Effector memory CD4-positive, alpha-beta T cell (primary cell): ENCODE data around the gene STMND1.
"Not testable (repeated sequence)": the region's sequence is repeated elsewhere in the genome, so short reads cannot be mapped to it uniquely, and the experiment has no call there.

Source experiments
- DNase-seq, 3 donors: peaks; one replicate each; pipeline ENCODE4 v3.0.0-alpha.2; 2020
- H3K27ac ChIP-seq: 2 replicates; pipeline ENCODE4 v1.7.0; 2013; ENCODE audit warnings: mild to moderate bottlenecking, low read length, moderate library complexity; ENCODE audit not compliant: insufficient read depth, poor library complexity, severe bottlenecking
- H3K27me3 ChIP-seq: replicated peaks from 2 replicates; pipeline ENCODE4 v1.7.0; 2013; ENCODE audit warnings: mild to moderate bottlenecking, low read length; ENCODE audit not compliant: insufficient read depth, control insufficient read depth, poor library complexity, severe bottlenecking
- H3K36me3 ChIP-seq: 2 replicates; pipeline ENCODE4 v1.7.0; 2013; ENCODE audit warnings: mild to moderate bottlenecking, low read length, moderate library complexity; ENCODE audit not compliant: control insufficient read depth, insufficient read depth
- H3K4me1 ChIP-seq: 2 replicates; pipeline ENCODE4 v1.7.0; 2013; ENCODE audit warnings: low read length, mild to moderate bottlenecking; ENCODE audit not compliant: control insufficient read depth, insufficient read depth, poor library complexity, severe bottlenecking
- H3K4me3 ChIP-seq: 2 replicates; pipeline ENCODE4 v1.7.0; 2013; ENCODE audit warnings: low read length, low read depth, mild to moderate bottlenecking; ENCODE audit not compliant: insufficient read depth, poor library complexity, severe bottlenecking
- H3K9me3 ChIP-seq: 2 replicates; pipeline ENCODE4 v1.7.0; 2013; ENCODE audit warnings: mild to moderate bottlenecking, low read length, moderate library complexity; ENCODE audit not compliant: control insufficient read depth

STMND1 gene

DNA sequence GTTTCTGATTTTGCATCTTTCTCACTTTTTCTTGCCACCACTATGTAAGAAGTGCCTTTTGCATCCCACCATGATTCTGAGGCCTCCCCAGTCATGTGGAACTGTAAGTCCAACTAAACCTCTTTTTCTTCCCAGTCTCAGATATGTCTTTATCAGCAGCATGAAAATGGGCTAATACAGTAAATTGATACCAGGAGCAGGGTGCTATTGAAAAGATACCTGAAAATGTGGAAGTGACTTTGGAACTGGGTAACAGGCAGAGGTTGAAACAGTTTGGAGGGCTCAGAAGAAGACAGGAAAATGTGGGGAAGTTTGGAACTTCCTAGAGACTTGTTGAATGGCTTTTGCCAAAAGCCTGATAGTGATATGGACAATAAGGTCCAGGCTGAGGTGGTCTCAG, 32.9 kb upstream of the STMND1 start:
- H3K27me3 ChIP-seq, H3K36me3 ChIP-seq, H3K9me3 ChIP-seq, H3K4me1 ChIP-seq, H3K27ac ChIP-seq, H3K4me3 ChIP-seq, DNase-seq: not testable (repeated sequence)

DNA sequence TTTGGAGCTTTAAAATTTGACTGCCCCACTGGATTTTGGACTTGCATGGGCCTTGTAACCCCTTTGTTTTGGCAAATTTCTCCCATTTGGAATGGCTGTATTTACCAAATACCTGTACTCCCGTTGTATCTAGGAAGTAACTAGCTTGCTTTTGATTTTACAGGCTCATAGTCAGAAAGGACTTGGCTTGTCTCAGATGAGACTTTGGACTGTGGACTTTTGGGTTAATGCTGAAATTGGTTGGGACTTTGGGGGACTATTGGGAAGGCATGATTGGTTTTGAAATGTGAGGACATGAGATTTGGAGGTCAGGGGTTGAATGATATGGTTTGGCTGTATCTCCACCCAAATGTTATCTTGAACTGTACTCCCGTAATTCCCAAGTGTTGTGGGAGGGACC, 31.4 kb upstream of the STMND1 start:
- not testable (repeated sequence) for H3K27ac ChIP-seq, H3K36me3 ChIP-seq, H3K27me3 ChIP-seq, H3K9me3 ChIP-seq, DNase-seq, H3K4me3 ChIP-seq, H3K4me1 ChIP-seq

DNA sequence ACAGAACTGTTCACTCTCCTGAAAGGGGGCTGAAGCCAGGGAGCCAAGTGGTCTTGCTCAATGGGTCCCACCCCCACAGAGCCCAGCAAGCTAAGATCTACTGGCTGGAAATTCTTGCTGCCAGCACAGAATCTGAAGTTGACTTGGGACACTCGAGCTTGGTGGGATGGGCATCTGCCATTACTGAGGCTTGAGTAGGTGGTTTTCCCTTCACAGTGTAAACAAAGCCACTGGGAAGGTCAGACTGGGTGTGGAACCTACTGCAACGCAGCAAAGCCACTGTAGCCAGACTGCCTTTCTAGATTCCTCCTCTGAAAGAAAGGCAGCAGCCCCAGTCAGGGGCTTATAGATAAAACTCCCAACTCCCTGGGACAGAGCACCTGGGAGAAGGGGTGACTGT, 28.3 kb upstream of the STMND1 start:
- H3K4me3 ChIP-seq, H3K4me1 ChIP-seq, DNase-seq, H3K27me3 ChIP-seq, H3K36me3 ChIP-seq, H3K27ac ChIP-seq, H3K9me3 ChIP-seq: not testable (repeated sequence)

- Histone ChIP-seq H3K9me3 (no peaks in the 10 kb centered on the region), H3K27me3 (no peaks in the 10 kb centered on the region), H3K4me1 (no peaks in the 10 kb centered on the region), H3K36me3 (no peaks in the 10 kb centered on the region), H3K27ac (no peak overlapping the region), H3K4me3 (no peak overlapping the region)
- no peak for DNase-seq
Observed at GRCh38 chr6:17081273-17081672, 20.6 kb upstream of the STMND1 start.

DNA sequence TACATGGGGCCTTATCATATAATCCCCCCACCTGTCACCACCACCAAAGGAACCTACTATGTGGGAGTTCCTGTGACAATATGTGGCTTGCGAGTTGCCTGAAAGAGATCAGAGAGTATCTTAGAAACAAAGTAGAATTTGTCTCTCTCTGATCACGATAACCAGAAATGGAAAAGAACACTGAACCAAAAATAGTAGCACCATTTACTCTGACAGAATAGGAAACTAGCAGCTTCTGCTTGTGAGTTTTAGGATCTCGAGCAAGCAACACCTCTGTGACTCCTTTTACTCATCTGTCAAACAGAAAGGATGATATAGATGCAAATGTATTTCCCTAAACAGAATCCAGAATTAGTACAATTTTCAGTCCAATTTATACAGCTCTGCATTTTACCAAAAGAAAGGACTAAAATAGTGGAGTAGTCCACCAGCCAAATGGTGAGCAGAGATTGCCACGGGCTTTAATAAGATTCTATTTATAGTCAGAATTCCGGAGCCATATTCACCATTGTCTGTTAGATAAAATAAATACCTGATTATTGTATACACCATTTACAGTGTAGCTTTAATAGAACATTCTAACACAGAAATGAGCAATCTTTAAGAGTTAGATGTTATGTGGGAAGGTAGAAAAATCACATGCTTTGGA, 19.9 kb upstream of the STMND1 start:
- H3K9me3 ChIP-seq: no peaks in the 10 kb centered on the region
- no peaks in the 10 kb centered on the region for H3K36me3 ChIP-seq
- DNase-seq: no peak
- no peak overlapping the region for H3K4me3 ChIP-seq
- H3K27me3 ChIP-seq: no peaks in the 10 kb centered on the region
- no peaks in the 10 kb centered on the region for H3K4me1 ChIP-seq
- H3K27ac ChIP-seq: no peak overlapping the region

GRCh38 chr6:17083397-17083796, 18.5 kb upstream of the STMND1 start:
- Histone ChIP-seq H3K4me3 (no peak overlapping the region), H3K4me1 (no peaks in the 10 kb centered on the region), H3K27ac (no peak overlapping the region), H3K36me3 (no peaks in the 10 kb centered on the region), H3K27me3 (no peaks in the 10 kb centered on the region), H3K9me3 (no peaks in the 10 kb centered on the region)
- DNase-seq: no peak

- Histone ChIP-seq H3K4me1 (no peaks in the 10 kb centered on the region), H3K36me3 (no peaks in the 10 kb centered on the region), H3K27me3 (no peaks in the 10 kb centered on the region), H3K27ac (no peak overlapping the region), H3K9me3 (no peaks in the 10 kb centered on the region), H3K4me3 (no peak overlapping the region)
- DNase-seq: no peak
Observed at GRCh38 chr6:17086469-17086868, 15.4 kb upstream of the STMND1 start.

DNA sequence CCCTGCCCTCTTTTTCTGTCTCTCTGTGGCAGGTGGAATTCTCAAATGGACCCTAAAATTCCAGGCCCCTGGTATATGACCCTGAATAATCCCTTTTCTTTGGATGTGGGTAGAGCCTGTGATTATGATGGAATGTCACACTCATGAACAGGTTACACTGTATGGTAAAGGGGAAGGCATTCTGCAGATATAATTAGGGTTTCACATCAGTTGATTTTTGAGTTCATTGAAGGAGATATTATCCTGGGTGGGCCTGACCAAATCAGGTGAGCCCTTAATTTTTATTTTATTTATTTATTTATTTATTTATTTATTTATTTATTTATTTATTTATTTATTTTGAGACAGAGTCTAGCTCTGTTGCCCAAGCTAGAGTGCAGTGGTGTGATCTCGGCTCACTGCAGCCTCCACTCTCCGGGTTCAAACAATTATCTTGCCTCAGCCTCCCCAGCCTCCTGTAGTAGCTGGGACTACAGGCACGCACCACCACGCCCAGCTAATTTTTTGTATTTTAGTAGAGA, 13.7 kb upstream of the STMND1 start:
- Histone ChIP-seq H3K4me1 (no peaks in the 10 kb centered on the region), H3K4me3 (no peak overlapping the region), H3K36me3 (no peaks in the 10 kb centered on the region), H3K9me3 (no peaks in the 10 kb centered on the region), H3K27me3 (no peaks in the 10 kb centered on the region), H3K27ac (no peak overlapping the region)
- no peak for DNase-seq

GRCh38 chr6:17091122-17091521, 10.7 kb upstream of the STMND1 start:
- Histone ChIP-seq H3K27ac (no peak overlapping the region), H3K9me3 (no peaks in the 10 kb centered on the region), H3K27me3 (no peaks in the 10 kb centered on the region), H3K4me1 (no peaks in the 10 kb centered on the region), H3K36me3 (no peaks in the 10 kb centered on the region), H3K4me3 (no peak overlapping the region)
- no peak for DNase-seq

GRCh38 chr6:17093686-17094085, 8.2 kb upstream of the STMND1 start:
- H3K27me3 ChIP-seq: no peaks in the 10 kb centered on the region
- H3K27ac ChIP-seq: no peak overlapping the region
- H3K36me3 ChIP-seq: no peaks in the 10 kb centered on the region
- H3K9me3 ChIP-seq: no peaks in the 10 kb centered on the region
- DNase-seq: no peak
- H3K4me3 ChIP-seq: no peak overlapping the region
- no peaks in the 10 kb centered on the region for H3K4me1 ChIP-seq
